GM08714 (cell line): ENCODE data around the gene RINL.

Experiments used
- H3K4me3 ChIP-seq: fragments of 200-500 bp; sonication (Bioruptor generic); 2 replicates; pipeline ENCODE4 v1.5.1; 2014; ENCODE audit warnings: mild to moderate bottlenecking, low read length, inconsistent platforms
- ZNF274 ChIP-seq: IDR thresholded peaks from 2 replicates; pipeline ENCODE4 v1.6.1; 2012; ENCODE audit warnings: mild to moderate bottlenecking, low read depth, low read length

RINL gene

DNA sequence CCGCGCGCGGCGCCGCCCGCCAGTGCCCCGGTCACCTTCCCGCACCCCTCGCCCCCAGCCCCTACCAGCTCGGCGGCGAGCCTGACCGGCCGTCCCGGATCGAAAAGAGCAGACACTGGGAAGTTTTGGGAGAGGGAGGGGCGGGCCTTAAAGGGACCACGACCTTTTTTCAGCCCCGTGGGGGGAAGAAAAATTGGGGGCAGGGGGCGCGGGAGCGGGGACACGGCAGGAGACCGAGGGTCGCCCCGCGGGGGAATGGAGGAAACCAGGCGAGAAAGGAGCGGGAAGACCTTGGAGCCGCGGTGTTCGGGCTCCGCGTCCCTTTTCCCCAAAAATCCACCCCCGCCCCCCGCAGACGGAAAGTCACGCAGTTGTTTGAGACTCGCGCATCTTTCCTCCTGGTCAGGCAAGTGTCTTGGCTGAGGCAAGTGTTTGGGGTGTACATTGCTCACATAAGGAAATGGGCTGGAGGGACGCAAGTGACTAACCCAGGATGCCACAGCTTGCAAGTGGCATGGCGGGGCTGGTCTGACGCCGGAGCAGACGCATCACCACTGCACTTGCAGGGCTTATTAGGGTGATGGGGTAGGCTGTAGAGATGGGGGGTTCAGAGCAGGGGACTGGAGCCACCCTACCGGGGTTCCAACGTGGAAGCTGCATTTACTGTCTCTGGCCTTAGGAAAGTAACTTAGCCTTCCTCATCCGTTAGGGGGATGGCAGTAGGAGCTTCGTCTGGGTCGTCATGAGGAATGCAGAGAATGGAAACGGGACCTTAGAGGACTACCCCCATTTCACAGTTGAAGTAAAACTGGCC is 25.6 kb downstream of the RINL start:
- H3K4me3 ChIP-seq = peak overlapping the region; percentile 73
- no peak for TF ChIP-seq ZNF274

DNA sequence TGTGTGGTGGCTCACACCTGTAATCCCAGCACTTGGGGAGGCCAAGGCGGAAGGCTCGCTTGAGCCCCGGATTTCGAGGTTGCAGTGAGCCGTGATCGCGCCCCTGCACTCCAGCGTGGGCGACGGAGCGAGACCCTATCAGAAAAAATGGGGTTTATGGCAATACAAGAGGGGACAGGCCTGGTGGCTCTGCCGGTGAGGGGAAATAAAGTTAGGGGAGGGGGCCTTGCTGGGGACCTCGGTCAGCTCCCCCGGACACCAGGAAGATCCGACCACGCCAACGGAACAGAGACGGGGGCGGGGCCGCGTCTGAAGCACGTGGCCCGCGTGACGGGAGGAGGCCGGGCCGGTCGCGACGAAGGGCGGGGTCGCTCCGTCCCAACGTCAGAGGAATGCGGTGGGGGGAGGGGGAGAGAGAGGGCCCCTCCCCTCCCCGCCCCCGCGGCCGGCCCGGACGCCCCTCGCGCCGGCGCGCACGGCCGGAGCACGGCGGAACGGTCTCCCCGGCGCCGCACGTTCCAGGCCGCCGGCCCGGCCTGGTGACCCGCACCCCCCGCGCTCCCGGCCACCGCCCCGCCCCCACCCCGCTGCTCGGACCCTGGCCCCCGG is 26.3 kb downstream of the RINL start:
- peak overlapping the region; percentile 73 for H3K4me3 ChIP-seq
- no peak for TF ChIP-seq ZNF274

DNA sequence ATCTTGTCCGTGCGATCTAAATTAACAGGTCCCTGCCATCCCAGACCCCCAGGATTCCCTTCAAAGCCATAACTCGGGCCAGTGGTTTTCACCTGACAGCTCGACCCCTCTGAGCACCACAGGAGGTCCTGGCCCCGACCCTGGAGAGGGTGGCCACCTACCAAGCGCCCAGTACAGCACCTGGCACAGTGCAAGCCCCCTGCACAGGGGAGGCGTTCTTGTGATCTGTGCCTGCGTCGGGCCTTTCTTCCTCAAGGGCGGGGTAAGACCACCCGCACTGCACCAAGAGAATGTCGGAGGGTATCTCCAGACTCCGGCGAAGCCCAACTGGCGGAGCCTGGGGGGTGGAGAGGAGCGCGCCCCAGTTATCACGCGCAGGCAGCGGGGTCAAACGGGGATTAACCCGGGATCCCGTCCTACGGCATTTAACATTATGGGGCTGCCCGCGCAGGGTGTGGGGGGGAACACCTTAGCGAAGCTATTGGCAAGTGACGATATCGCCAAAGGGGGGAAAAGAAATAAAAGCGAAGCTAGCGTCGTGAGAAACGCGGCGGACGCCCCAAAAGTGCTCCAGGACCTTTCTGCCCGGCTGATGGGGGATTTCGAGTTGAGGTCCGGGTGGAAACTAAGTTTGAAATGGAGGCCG is 27.0 kb downstream of the RINL start:
- TF ChIP-seq ZNF274 = no peak
- H3K4me3 ChIP-seq = peak overlapping the region; percentile 68

DNA sequence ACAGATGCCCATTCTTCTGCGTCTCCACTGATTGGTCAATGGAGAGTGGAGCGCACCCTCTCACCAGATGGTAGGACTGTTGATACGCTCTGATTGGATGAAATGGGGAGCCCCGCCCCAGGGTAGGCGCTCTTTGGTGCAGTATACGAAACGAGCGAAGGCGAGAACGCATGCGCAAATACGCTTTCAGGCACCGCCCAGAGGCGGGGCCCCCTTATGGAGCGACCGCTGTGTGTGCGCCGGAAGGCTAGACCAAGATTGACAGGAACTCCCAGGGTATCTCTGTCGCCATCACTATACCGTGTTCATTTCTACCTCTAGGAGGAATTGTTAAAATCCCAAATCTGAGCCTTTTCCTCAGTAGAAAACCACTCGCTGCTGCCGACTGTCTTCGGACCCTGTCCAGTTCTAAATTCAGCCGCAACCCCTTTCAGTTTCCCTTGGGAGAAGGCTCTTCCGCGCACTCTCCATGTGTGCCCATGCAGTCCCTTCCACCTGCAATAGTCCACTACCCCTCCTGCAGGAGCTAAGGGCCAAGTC is 27.6 kb downstream of the RINL start:
- TF ChIP-seq ZNF274 = no peak

DNA sequence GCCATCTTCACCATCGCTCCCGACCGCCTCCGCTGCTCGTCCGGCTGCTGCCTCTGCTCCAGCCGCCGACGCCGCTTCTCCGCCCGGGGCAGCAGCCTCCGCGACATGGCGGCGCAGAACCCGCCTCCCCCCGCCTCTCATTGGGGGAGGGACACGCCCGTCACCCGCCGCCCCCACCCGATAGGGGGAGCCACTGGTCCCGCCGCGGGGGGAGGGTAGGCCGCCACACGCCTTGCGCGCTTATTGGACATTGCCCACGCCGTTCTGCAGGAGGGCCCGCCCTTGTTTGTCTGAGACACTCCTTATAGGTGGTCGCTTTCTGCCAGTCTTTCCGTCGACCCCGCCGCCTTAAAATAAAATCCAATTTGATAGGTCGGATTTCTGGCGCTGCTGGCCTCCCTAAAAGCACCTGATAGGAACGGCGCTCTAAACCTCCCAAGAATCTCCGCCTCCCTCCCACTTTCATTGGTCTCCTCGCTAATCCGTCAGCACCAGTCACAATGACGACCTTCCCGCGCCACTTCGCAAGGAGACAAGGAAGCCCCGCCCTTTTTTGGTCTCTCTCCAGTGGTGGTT is 28.1 kb downstream of the RINL start, which contains the start of gene HNRNPL:
Gene HNRNPL (minus strand): TSS at position 127 of the 576 bp plus-strand sequence. CDS start 20 bp downstream, at position 107.
- TF ChIP-seq ZNF274 = no peak
- H3K4me3 ChIP-seq = peak within 1 kb of the TSS; percentile 97

More for the DNA sequence above, 27.6 kb downstream of the RINL start:
- peak overlapping the region; percentile 68 for H3K4me3 ChIP-seq

DNA sequence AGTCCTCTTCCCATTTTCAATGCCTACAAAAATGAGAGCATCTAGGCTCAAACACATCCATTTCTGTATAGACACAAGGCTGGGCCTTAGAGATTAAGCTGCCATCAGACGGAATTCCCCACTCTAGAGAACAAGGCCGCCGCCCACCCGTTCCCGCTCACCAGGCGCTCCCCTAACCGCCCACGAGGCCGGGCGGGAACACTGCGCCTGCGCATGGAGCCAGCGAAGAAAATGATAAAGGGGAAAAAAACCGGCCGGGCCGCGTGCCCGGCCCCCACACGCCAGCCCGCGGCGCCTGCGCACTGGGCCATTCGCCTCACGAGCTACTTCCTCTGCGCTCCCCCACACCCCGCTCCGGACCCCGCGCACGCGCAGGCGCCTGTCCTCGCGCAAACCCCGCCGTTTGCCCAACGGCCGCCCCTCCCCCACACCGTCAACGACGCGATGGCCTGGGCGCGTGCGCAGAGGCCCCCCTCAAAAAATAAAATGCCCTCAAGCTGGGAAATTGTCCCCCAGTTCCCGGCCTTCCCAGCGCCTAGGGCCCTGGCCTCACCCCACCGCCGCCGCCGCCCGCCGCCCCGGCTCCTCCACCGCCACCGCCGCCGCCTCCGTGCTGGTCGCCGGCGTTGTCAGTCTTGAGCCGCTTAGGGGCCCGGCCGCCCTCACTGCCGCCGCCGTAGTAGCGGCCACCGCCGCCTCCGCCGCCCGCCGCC is 28.8 kb downstream of the RINL start:
- peak overlapping the region; percentile 97 for H3K4me3 ChIP-seq
- no peak for TF ChIP-seq ZNF274

DNA sequence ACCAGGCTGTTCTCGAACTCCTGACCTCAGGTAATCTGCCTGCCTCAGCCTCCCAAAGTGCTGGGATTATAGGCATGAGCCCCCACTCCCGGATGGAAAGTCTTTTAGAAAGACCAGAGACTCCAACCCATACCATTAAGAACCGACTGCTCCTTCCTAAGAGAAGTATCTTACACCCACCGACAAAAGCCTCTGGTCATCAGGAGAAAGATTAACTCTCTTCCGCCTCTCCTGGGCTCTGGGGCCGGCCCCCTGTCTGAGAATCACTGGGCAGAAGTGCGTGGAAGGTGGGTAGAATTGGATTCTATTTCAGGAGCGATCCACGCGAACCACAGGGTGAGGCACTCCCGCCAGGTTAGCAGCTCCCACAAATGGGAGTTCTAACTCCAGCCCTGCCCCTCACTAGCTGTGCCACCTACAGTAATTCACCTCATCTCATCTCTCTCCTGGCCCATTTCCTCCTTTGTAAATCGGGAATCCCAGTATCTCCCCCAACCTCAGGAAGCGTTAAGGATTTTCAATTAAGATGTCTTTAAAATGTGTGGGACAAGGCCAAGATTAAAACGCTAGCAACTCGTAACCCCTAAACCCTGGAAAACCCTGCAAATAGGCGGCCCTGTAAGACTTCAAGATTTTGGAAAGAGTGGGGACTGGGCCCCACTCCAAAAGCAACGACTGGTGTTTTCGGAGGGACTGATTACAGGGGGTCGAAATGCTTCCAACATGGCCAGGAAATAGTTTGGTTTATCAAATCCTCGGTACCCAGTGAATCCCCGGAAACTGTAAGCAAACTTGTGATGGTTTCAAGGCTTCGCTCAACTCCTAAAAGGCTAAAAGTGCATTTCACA is 29.6 kb downstream of the RINL start:
- TF ChIP-seq ZNF274 = no peak
- peak overlapping the region; percentile 97 for H3K4me3 ChIP-seq

DNA sequence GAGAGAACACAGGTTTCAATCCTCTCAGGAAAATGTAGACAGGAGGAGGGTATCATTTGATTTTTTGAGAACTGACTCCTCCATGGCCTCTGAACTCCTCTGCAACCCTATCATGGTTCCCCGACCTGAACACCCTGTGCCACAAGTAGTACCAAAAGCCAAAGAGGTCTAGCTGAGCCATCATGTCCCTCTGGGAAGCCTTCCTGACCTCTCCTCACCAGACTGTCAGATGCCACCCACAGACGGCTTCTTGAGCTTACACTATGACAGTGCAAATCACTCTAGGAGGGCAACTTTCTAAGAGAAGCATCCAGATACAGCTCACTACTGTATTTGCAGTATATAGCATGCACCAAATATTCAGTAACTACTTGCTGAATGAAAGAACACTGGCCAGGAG is 32.0 kb downstream of the RINL start:
- H3K4me3 ChIP-seq = no peak overlapping the region
- no peak for TF ChIP-seq ZNF274

DNA sequence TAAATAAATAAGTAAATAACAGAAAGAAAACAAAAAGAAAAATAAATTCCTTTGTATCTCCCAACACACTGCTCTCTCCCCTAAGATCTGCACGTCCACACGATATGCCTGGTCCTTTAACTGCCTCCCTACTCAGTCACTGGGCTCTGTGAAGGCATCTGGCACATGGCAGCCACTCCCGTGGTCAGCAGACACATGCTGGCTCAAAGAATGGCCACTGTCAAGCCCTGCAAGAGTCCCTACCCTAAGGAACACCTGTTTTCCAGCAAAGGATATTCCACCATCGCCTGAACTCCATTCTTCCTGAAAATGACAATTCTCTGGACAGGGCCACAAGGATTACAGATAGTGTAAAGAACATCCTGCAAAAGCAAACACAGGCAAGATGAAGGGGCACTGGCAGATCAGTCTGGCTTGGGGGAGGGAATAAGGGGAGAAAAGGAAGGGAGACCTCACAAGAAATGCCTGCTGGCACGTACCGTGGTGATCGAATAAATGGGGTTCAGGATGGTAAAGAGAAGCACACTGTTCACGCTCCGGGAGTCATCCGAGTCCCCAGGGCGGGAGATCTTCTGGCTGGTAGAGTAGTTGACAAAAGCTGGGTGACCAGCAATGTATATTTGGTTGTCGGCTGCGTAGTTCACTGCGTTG is 32.6 kb downstream of the RINL start:
- no peak for TF ChIP-seq ZNF274
- H3K4me3 ChIP-seq = no peak overlapping the region

DNA sequence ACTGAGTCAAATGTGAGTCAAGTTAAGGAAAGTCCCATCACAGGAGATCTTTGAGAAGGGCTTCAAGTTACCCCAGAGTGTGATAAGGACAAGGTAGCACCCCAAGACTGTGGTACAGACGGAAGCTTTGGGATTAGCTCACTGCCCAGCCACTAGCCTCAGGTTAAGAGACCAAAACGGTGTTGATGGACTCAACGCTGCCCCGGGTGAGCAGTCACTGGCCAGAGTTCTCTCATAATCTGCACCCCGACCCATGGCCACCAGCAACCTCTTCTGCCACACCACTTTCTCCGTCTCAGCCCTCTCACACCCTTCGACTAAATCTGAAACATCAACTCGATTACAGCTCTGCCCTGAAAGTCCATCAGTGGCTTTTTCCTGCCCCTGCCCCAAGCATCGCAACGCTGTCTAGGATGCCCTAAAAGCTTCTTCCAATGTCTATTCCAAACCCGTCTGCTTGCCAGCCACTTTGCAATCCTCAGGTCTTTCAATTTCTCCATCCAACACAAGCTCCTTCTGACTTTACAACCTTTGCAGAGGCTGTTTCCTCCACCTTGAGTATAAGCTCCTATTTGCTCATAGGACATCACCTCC is 33.9 kb downstream of the RINL start:
- TF ChIP-seq ZNF274 = no peak
- H3K4me3 ChIP-seq = no peak overlapping the region

DNA sequence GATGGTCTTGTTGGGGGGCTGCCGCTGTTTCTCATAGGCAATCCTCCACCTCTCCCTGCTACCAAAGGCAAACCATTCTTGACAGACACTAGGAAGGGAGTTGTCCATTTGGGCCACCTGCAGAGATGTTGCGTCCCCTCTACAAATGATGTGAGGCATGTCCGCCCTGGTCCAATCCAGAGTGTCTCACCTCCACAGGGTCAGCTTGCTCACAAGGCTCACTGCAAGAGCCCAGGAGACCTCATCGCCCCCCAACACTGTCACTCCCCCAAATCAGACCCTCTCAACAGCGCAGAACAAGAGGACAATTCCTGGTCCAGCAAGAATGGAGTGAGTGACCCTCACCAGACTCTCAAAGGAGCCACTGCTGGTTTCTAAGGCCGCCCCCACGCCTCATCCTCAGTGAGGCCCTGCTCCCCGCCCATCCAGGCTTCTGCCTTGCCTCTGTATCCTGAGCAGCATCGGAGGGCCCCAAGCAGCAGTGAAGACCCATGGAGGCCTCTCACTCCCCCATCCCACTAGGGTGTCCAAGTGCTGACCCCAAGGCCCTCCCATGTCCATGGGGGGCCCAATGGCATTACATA is 34.8 kb downstream of the RINL start:
- no peak overlapping the region for H3K4me3 ChIP-seq
- no peak for TF ChIP-seq ZNF274
